GM12878 (cell line): ENCODE results near the gene VMP1. TPM values are rescaled to one million over a fixed set of nuclear protein-coding genes. Genes with fewer than 3 reads are reported as not detected.

Experiments used
- ATAC-seq: fragments of 200-7000 bp; cut with Tn5 transposase; 3 replicates; pipeline ENCODE4 v1.9.1; 2020; ENCODE audit warnings: mild to moderate bottlenecking, moderate library complexity
- BruUV-seq: library from RNA; stranded (reverse); fragments of 400-500 nt; replicated peaks from 2 replicates; lab custom pipeline; 2021; lab: Mats Ljungman, UMichigan
- CTCF ChIA-PET: fragments of 300-600 bp; sonication (Branson Sonifier 250); formaldehyde crosslinking; extraction: SDS; loops from one replicate; lab custom pipeline; 2021; ENCODE audit warnings: inconsistent platforms; lab: Yijun Ruan, JAX
- POLR2A ChIA-PET: fragments of 350-600 bp; formaldehyde crosslinking; extraction: SDS; loops from one replicate; lab custom pipeline; 2021; ENCODE audit warnings: inconsistent platforms; lab: Charles Lee
- RAD21 ChIA-PET: fragments of 300-600 bp; sonication (Branson Sonifier 250); formaldehyde crosslinking; loops from one replicate; lab custom pipeline; 2023; ENCODE audit warnings: antibody characterized with exemption; ENCODE audit not compliant: unreplicated experiment; lab: Charles Lee
- SMC1A ChIA-PET: fragments of 300-600 bp; sonication (Branson Sonifier 250); formaldehyde crosslinking; loops from one replicate; lab custom pipeline; 2023; ENCODE audit not compliant: unreplicated experiment, uncharacterized antibody; lab: Charles Lee
- DNase-seq: peaks from one replicate; pipeline ENCODE4 v3.0.0-alpha.2; 2011; ENCODE audit warnings: low read depth, low spot score
- FAIRE-seq: peaks from 3 replicates; lab custom pipeline; 2011; peaks lifted over from hg19 to GRCh38; lab: Jason Lieb, UNC
- H2AFZ ChIP-seq: 2 replicates; pipeline ENCODE4 v1.6.0; 2011; ENCODE audit warnings: low read depth, low read length, control low read depth; ENCODE audit not compliant: control insufficient read depth
- H3K27ac ChIP-seq: 2 replicates; pipeline ENCODE4 v1.5.1; 2011; ENCODE audit warnings: control low read depth; ENCODE audit not compliant: control insufficient read depth, insufficient read depth
- H3K27me3 ChIP-seq, 2 experiments: replicated peaks in 1 of 2; 2 replicates each; pipeline versions ENCODE4 v1.6.0 to v1.6.1; 2011; ENCODE audit warnings: low read length in 1 of 2; ENCODE audit not compliant: control insufficient read depth in 2 of 2, insufficient read depth in 2 of 2
- H3K36me3 ChIP-seq, 2 experiments: 2 replicates each; pipeline ENCODE4 v1.5.1; 2011; ENCODE audit warnings: low read length in 1 of 2; ENCODE audit not compliant: control insufficient read depth in 2 of 2, insufficient read depth in 2 of 2
- H3K4me1 ChIP-seq: 2 replicates; pipeline ENCODE4 v1.6.1; 2011; ENCODE audit warnings: mild to moderate bottlenecking, low read length, moderate library complexity, mixed read lengths; ENCODE audit not compliant: control insufficient read depth, insufficient read depth
- H3K4me2 ChIP-seq: 2 replicates; pipeline ENCODE4 v1.6.0; 2011; ENCODE audit warnings: control low read depth; ENCODE audit not compliant: control insufficient read depth, insufficient read depth
- H3K4me3 ChIP-seq: fragments of 200-600 bp; sonication (generic); 2 replicates; pipeline ENCODE4 v1.5.1; 2016
- H3K79me2 ChIP-seq: 2 replicates; pipeline ENCODE4 v1.6.0; 2011; ENCODE audit warnings: low read length; ENCODE audit not compliant: control insufficient read depth, insufficient read depth
- H3K9ac ChIP-seq: 2 replicates; pipeline ENCODE4 v1.8.0; 2011; ENCODE audit warnings: low read length, control low read depth, mixed read lengths; ENCODE audit not compliant: control insufficient read depth, insufficient read depth
- H3K9me3 ChIP-seq: replicated peaks from 3 replicates; pipeline ENCODE4 v1.5.1; 2011; ENCODE audit warnings: mild to moderate bottlenecking, low read length; ENCODE audit not compliant: control insufficient read depth, insufficient read depth
- H4K20me1 ChIP-seq: 2 replicates; pipeline ENCODE4 v1.6.0; 2011; ENCODE audit not compliant: control insufficient read depth, insufficient read depth
- BACH1 ChIP-seq: fragments of 450-650 bp; IDR thresholded peaks from 2 replicates; pipeline ENCODE4 v1.6.1; 2017; ENCODE audit warnings: mild to moderate bottlenecking, borderline replicate concordance
- BCL3 ChIP-seq: IDR thresholded peaks from 2 replicates; pipeline ENCODE4 v1.6.1; 2011; ENCODE audit warnings: borderline replicate concordance, low read depth, mild to moderate bottlenecking, moderate library complexity, low read length; ENCODE audit not compliant: insufficient read depth, poor library complexity, severe bottlenecking
- CBX5 ChIP-seq: sonication (generic); IDR thresholded peaks from 2 replicates; pipeline ENCODE4 v1.6.1; 2016; ENCODE audit warnings: low read depth, moderate library complexity, mild to moderate bottlenecking, inconsistent platforms
- DPF2 ChIP-seq: fragments of 450-650 bp; IDR thresholded peaks from 2 replicates; pipeline ENCODE4 v1.6.1; 2017; ENCODE audit warnings: mild to moderate bottlenecking
- EGR1 ChIP-seq, 2 experiments: IDR thresholded peaks; 1 replicate in 1 of 2; 2 replicates in 1 of 2; pipeline ENCODE4 v1.6.1; 2011 to 2012; ENCODE audit warnings: low read depth in 2 of 2, low read length in 2 of 2, borderline replicate concordance in 1 of 2, mild to moderate bottlenecking in 1 of 2, moderate library complexity in 1 of 2
- STAT1 ChIP-seq: fragments of 450-650 bp; conservative IDR thresholded peaks from 2 replicates; pipeline ENCODE4 v1.6.1; 2014; ENCODE audit warnings: antibody characterized with exemption, mild to moderate bottlenecking
- in situ Hi-C: fragments of 300-500 bp; cut with MboI; formaldehyde crosslinking; loops from 9 replicates; pipeline ENCODE4 v1.14.3; 2018; ENCODE audit warnings: mixed read lengths
- intact Hi-C: fragments of 100-400 bp; cut with micrococcal nuclease; formaldehyde crosslinking; loops from one replicate; pipeline ENCODE4 v1.14.2; 2022; ENCODE audit not compliant: unreplicated experiment
- polyA plus RNA-seq, 11 experiments: library from polyadenylated mRNA; depleted of rRNA in 4 of 11; unstranded in 6 of 11; stranded (reverse) in 5 of 11; fragments of >200 nt; fragmentation: Nextera tagmentation in 4 of 11; fragmentation: Illumina TruSeq in 1 of 11; extraction: Ambion mirVana in 4 of 11; extraction: Trizol in 1 of 11; gene quantifications; 1 replicate in 1 of 11; 2 replicates in 10 of 11; pipeline versions ENCODE4 v1.2.1 to v1.2.3, GENCODE V29; 2011 to 2016; ENCODE audit warnings: inconsistent platforms in 2 of 11, missing spikeins in 2 of 11, low read depth in 1 of 11
- total RNA-seq, 4 experiments: library from RNA; depleted of rRNA in 3 of 4; stranded (reverse); fragments of >200 nt in 3 of 4; fragmentation: Illumina TruSeq in 1 of 4; extraction: Trizol in 1 of 4; gene quantifications; 2 replicates each; pipeline versions ENCODE4 v1.2.1 to v1.2.3, GENCODE V29; 2013 to 2021

VMP1 gene
- total and polyA plus RNA-seq, 10 of the 15 experiments (the other 5 are each of a cell fraction or from before 2014, with no cell fraction given): 88.4 to 199 (median 132) TPM

DNA sequence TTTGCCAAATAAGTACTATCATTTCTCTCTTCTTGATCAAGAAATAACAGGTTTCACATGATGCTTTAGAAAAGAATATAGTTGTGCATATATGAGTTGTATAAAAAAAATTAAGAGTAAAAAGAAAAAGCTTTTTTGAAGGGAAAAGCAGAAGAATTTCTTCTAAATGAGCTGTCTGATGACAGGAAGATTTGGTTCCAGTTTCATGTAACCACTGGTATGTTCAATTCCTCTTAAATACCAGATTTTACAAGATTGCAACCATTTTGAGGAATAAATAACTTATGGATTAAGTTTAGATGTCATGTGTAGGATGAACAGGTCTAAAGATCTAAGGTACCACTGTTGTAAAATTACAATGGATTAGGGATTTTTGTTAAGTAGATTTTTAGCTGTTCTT is 45.0 kb downstream of the VMP1 start:
- peak overlapping the region; percentile 28; the same call in 1 of the 2 replicates for H3K9ac ChIP-seq
- BruUV-seq: no TSS peak
- DNase-seq: no peak
- H3K4me1 ChIP-seq: peaks cover 13% of the 10 kb centered on the region
- peak; percentile 8; the same call in 2 of the 3 replicates for ATAC-seq
- intact Hi-C loops (loop anchor here (2.0 to 5.0 kb wide), 3 partner anchors 76 to 160 kb away; no protein-coding TSS in a partner anchor), in situ Hi-C loops (no loop called here)
- H3K4me2 ChIP-seq: peak overlapping the region; percentile 54
- H3K79me2 ChIP-seq: peaks cover 2% of the 10 kb centered on the region; the same call in 1 of the 2 replicates
- H3K27me3 ChIP-seq: no peaks in the 10 kb centered on the region
- H2AFZ ChIP-seq: no peak overlapping the region
- RAD21 ChIA-PET: interaction anchor here (0.5 to 6.4 kb wide), 22 partner anchors 10 to 285 kb away, joined by 3 to 142 read pairs (median 9); partner anchors contain the start of genes PTRH2, RNFT1, RPS6KB1 and TUBD1
- SMC1A ChIA-PET: interaction anchor here (0.6 to 6.7 kb wide), 19 partner anchors 8 to 296 kb away, joined by 3 to 127 read pairs (median 10); partner anchors contain the start of genes RPS6KB1 and TUBD1
- CTCF ChIA-PET: interaction anchor here (0.6 to 5.1 kb wide), 20 partner anchors 9 to 532 kb away, joined by 3 to 75 read pairs (median 10); partner anchors contain the start of genes GDPD1 and RNFT1
- TF ChIP-seq EGR1 (IDR thresholded peaks at IDR 0.05; ENCODE audit: borderline replicate concordance in 1 of 2, low read depth in 2 of 2, low read length in 2 of 2) (no peak), BACH1 (no peak), DPF2 (no peak), CBX5 (0 out of 2 replicates have a peak, but pooled peaks have one; percentile 8), STAT1 (no peak), BCL3 (no peak)
- H4K20me1 ChIP-seq: no peaks in the 10 kb centered on the region
- POLR2A ChIA-PET: interaction anchor here (0.6 to 5.2 kb wide), 13 partner anchors 10 to 213 kb away, joined by 3 to 29 read pairs (median 6); no protein-coding TSS in a partner anchor
- H3K36me3 ChIP-seq: peaks cover 0 to 1% of the 10 kb centered on the region in 2 experiments; a peak in 1 of 4 replicates
- no peak overlapping the region for H3K4me3 ChIP-seq
- H3K27ac ChIP-seq: peak overlapping the region; percentile 48
- FAIRE-seq: no peak
- H3K9me3 ChIP-seq: no peaks in the 10 kb centered on the region
